ENCODE data around the gene AGPS. TPM values are rescaled to one million over a fixed set of nuclear protein-coding genes. Genes with fewer than 3 reads are reported as not detected.

AGPS gene
- total RNA-seq, 2 experiments from 2014 or later = 2.1 to 9.6 TPM

GRCh38 chr2:177574356-177574755 lies 181.8 kb downstream of the AGPS start:
- Histone ChIP-seq H3K4me1 (ENCODE audit: insufficient read depth, low read length, poor library complexity, severe bottlenecking) (no peaks in the 10 kb centered on the region), H3K27ac (ENCODE audit: low read depth, low read length, poor library complexity, severe bottlenecking) (no peak overlapping the region), H3K79me2 (ENCODE audit: insufficient read depth, low read depth, low read length) (no peaks in the 10 kb centered on the region), H3K36me3 (ENCODE audit: insufficient read depth, low read length) (no peaks in the 10 kb centered on the region), H3K9me2 (ENCODE audit: insufficient read depth, low read length) (no peaks in the 10 kb centered on the region), H2AFZ (ENCODE audit: low read length) (no peak overlapping the region), H3K4me2 (ENCODE audit: low read length) (no peak overlapping the region), H3K4me3 (ENCODE audit: low read depth, low read length, poor library complexity, severe bottlenecking) (no peak overlapping the region), H3K9me3 (ENCODE audit: low read length) (no peaks in the 10 kb centered on the region), H4K20me1 (ENCODE audit: insufficient read depth, low read length) (no peaks in the 10 kb centered on the region)
- intact Hi-C loops (cut with micrococcal nuclease; ENCODE audit: unreplicated experiment) = no loop called here
- POLR2A ChIA-PET = no interaction called here
- CTCF ChIA-PET (ENCODE audit: unreplicated experiment) = no interaction called here
- BruUV-seq (replicated peaks) = no TSS peak
- no peak for DNase-seq (ENCODE audit: low spot score)
- TF ChIP-seq EZH2phosphoT487 (IDR thresholded peaks at IDR 0.05; ENCODE audit: borderline replicate concordance, low read depth, low read length) (no peak), CTCF (conservative IDR thresholded peaks at IDR 0.05; ENCODE audit: low read length) (no peak)

GRCh38 chr2:177575358-177575757 lies 182.8 kb downstream of the AGPS start:
- Histone ChIP-seq H3K27ac (ENCODE audit: low read depth, low read length, poor library complexity, severe bottlenecking) (no peak overlapping the region), H3K4me3 (ENCODE audit: low read depth, low read length, poor library complexity, severe bottlenecking) (no peak overlapping the region), H3K9me3 (ENCODE audit: low read length) (no peaks in the 10 kb centered on the region), H3K4me2 (ENCODE audit: low read length) (no peak overlapping the region), H4K20me1 (ENCODE audit: insufficient read depth, low read length) (no peaks in the 10 kb centered on the region), H3K36me3 (ENCODE audit: insufficient read depth, low read length) (no peaks in the 10 kb centered on the region), H3K79me2 (ENCODE audit: insufficient read depth, low read depth, low read length) (no peaks in the 10 kb centered on the region), H2AFZ (ENCODE audit: low read length) (no peak overlapping the region), H3K9me2 (ENCODE audit: insufficient read depth, low read length) (no peaks in the 10 kb centered on the region), H3K4me1 (ENCODE audit: insufficient read depth, low read length, poor library complexity, severe bottlenecking) (no peaks in the 10 kb centered on the region)
- BruUV-seq (replicated peaks) = no TSS peak
- ChIA-PET CTCF (ENCODE audit: unreplicated experiment) (no interaction called here), POLR2A (no interaction called here)
- intact Hi-C loops (cut with micrococcal nuclease; ENCODE audit: unreplicated experiment) = no loop called here
- TF ChIP-seq CTCF (conservative IDR thresholded peaks at IDR 0.05; ENCODE audit: low read length) = no peak
- TF ChIP-seq EZH2phosphoT487 (IDR thresholded peaks at IDR 0.05; ENCODE audit: borderline replicate concordance, low read depth, low read length) = no peak
- DNase-seq (ENCODE audit: low spot score) = no peak

GRCh38 chr2:177577075-177577474 lies 184.5 kb downstream of the AGPS start:
- CTCF ChIA-PET (ENCODE audit: unreplicated experiment) = no interaction called here
- Histone ChIP-seq H3K79me2 (ENCODE audit: insufficient read depth, low read depth, low read length) (no peaks in the 10 kb centered on the region), H3K36me3 (ENCODE audit: insufficient read depth, low read length) (no peaks in the 10 kb centered on the region), H3K27ac (ENCODE audit: low read depth, low read length, poor library complexity, severe bottlenecking) (no peak overlapping the region), H3K4me2 (ENCODE audit: low read length) (no peak overlapping the region), H3K9me2 (ENCODE audit: insufficient read depth, low read length) (no peaks in the 10 kb centered on the region), H3K4me3 (ENCODE audit: low read depth, low read length, poor library complexity, severe bottlenecking) (no peak overlapping the region), H2AFZ (ENCODE audit: low read length) (no peak overlapping the region), H4K20me1 (ENCODE audit: insufficient read depth, low read length) (no peaks in the 10 kb centered on the region), H3K9me3 (ENCODE audit: low read length) (no peaks in the 10 kb centered on the region), H3K4me1 (ENCODE audit: insufficient read depth, low read length, poor library complexity, severe bottlenecking) (no peaks in the 10 kb centered on the region)
- DNase-seq (ENCODE audit: low spot score) = no peak
- POLR2A ChIA-PET = no interaction called here
- no peak for TF ChIP-seq EZH2phosphoT487 (IDR thresholded peaks at IDR 0.05; ENCODE audit: borderline replicate concordance, low read depth, low read length)
- no peak for TF ChIP-seq CTCF (conservative IDR thresholded peaks at IDR 0.05; ENCODE audit: low read length)
- intact Hi-C loops (cut with micrococcal nuclease; ENCODE audit: unreplicated experiment) = no loop called here
- BruUV-seq (replicated peaks) = no TSS peak
